GM10248 (cell line): Measurements from ENCODE around the gene LCN15.

Experiments
- CTCF ChIA-PET: fragments of 300-600 bp; sonication (Branson Sonifier 250); formaldehyde crosslinking; extraction: SDS; loops from one replicate; lab custom pipeline; 2021; ENCODE audit warnings: antibody characterized with exemption; lab: Yijun Ruan, JAX
- POLR2A ChIA-PET: fragments of 350-650 bp; sonication (Branson Sonifier 250); formaldehyde crosslinking; extraction: SDS; loops from one replicate; lab custom pipeline; 2020; ENCODE audit warnings: antibody characterized with exemption; lab: Yijun Ruan, JAX
- DNase-seq: peaks from one replicate; pipeline ENCODE4 v3.0.0; 2012; ENCODE audit errors: extremely low spot score
- CTCF ChIP-seq: IDR thresholded peaks from 2 replicates; pipeline ENCODE4 v1.5.1; 2012; ENCODE audit warnings: mild to moderate bottlenecking, low read depth; ENCODE audit errors: extremely low read depth, missing control alignments, control extremely low read depth

The LCN15 gene, protein sequence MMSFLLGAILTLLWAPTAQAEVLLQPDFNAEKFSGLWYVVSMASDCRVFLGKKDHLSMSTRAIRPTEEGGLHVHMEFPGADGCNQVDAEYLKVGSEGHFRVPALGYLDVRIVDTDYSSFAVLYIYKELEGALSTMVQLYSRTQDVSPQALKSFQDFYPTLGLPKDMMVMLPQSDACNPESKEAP

DNA sequence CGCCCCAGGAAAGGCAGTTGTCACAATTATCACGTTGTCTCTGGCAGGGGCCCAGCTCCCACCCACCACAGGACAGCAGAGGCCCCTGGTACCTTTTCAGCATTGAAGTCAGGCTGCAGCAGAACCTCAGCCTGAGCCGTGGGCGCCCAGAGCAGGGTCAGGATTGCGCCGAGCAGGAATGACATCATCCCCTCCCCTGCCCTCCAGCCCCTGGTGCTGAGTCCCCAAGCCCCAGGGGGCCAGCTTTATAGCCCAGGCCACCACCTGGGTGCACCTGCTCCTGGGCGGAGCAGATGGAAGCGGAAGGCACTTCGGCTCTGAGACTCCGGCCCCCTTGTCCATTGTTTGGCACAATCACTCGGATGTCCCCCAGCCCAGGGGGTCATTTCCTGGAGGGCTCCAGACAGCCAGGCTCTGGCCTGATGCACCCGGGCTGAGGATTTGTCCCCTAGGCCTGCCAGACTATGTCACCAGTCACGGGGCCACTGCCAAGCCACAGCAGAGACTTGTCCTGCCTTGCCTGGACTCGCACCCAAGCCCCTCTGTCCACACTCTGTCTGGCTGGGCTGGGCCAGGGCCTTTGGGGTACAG, at the start of gene LCN15:
TSS of gene LCN15 (minus strand) at position 218 of the 591 bp plus-strand sequence. CDS start at position 188, 30 bp downstream.
- ChIA-PET CTCF (interaction anchor here (1.0 to 5.4 kb wide), 5 partner anchors 14 to 271 kb away, joined by 3 to 79 read pairs (median 4); no protein-coding TSS in a partner anchor), POLR2A (no interaction called here)
- DNase-seq, result peak; percentile 8

DNA sequence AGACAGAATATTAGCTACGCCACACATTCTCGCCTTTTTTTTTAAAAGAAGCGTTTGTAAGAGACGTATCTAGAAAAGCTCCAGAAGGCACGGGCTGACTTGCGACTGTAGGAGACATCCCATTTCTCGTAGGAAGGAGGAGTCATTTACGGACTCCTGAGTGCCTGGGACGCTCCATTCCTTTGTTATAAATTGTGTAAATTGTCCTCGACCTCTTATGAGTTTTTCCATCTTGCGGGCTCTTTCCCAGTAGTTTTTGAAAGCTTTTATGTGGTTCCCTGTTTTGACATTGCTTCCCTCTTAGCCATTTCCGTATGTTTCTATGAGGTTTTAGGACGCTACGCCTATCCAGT, 44.5 kb upstream of the LCN15 start:
- CTCF ChIA-PET, result interaction anchor here (0.9 to 3.5 kb wide), 6 partner anchors 10 to 220 kb away, joined by 3 to 26 read pairs (median 3); partner anchors contain the start of gene AJM1
- no peak for TF ChIP-seq CTCF
- POLR2A ChIA-PET, result no interaction called here
- no peak for DNase-seq

More for the DNA sequence above, at the start of gene LCN15:
- TF ChIP-seq CTCF, result no peak

GRCh38 chr9:136808075-136808805, 43.9 kb upstream of the LCN15 start:
- ChIA-PET CTCF (interaction anchor here (0.7 to 3.5 kb wide), 11 partner anchors 11 to 221 kb away, joined by 3 to 26 read pairs (median 4); partner anchors contain the start of genes AJM1 and FBXW5), POLR2A (no interaction called here)
- peak; percentile 15 for TF ChIP-seq CTCF
- DNase-seq, result no peak

GRCh38 chr9:136807281-136808074, 43.2 kb upstream of the LCN15 start, which contains the start of gene RABL6:
Gene RABL6, plus strand, starts transcription at chr9:136807948. Its CDS starts 249 bp downstream, at chr9:136808197.
- peak; percentile 97 for DNase-seq
- ChIA-PET POLR2A (no interaction called here), CTCF (interaction anchor here (0.7 to 3.5 kb wide), 10 partner anchors 8 to 222 kb away, joined by 3 to 26 read pairs (median 5); partner anchors contain the start of genes AJM1, FBXW5 and TMEM141)
- TF ChIP-seq CTCF, result no peak

DNA sequence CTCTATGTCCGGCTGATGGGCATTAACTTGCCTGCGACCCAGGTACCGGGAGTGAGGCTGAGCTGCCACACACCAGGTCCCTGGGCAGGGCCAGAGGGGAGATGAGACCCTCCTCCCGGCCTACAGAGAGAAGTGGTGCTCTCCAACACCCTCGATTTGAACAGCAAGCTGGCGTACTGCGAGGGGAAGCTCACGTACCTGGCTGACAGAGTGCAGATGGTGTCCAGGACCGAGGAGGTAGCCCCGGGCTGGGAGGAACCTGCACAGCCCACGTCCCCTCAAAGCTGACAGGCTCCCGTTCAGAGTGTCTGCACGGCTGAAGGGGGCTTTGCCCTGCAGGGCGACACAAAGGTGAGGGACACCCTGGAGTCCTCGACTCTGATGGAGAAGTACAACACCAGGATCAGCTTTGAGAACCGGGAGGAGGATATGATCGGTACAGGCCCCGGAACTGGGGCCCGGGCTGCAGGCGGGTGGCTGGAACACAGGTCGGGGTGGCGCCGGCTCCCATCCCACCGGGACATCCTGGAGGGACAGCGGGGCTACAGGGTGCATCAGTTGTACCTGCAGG, 42.4 kb upstream of the LCN15 start:
- POLR2A ChIA-PET, result interaction anchor here (0.9 kb wide), 1 partner anchor 436 kb away, joined by 3 read pairs; no protein-coding TSS in a partner anchor
- no peak for TF ChIP-seq CTCF

More for the DNA sequence above, 42.4 kb upstream of the LCN15 start:
- no peak for DNase-seq
- CTCF ChIA-PET, result interaction anchor here (0.7 to 3.5 kb wide), 12 partner anchors 9 to 223 kb away, joined by 3 to 26 read pairs (median 5); partner anchors contain the start of genes AJM1 and TMEM141
